NCI-H2171 treated with DMSO at 0.1 percent for 48 hours (cell line): Measurements from ENCODE around the gene CD74.
"Not testable (repeated sequence)": the region's sequence is repeated elsewhere in the genome, so short reads cannot be mapped to it uniquely, and the experiment has no call there.

Source experiments
- DNase-seq: peaks from one replicate; lab custom pipeline; 2025; lab: John Stamatoyannopoulos, UW

Gene CD74

DNA sequence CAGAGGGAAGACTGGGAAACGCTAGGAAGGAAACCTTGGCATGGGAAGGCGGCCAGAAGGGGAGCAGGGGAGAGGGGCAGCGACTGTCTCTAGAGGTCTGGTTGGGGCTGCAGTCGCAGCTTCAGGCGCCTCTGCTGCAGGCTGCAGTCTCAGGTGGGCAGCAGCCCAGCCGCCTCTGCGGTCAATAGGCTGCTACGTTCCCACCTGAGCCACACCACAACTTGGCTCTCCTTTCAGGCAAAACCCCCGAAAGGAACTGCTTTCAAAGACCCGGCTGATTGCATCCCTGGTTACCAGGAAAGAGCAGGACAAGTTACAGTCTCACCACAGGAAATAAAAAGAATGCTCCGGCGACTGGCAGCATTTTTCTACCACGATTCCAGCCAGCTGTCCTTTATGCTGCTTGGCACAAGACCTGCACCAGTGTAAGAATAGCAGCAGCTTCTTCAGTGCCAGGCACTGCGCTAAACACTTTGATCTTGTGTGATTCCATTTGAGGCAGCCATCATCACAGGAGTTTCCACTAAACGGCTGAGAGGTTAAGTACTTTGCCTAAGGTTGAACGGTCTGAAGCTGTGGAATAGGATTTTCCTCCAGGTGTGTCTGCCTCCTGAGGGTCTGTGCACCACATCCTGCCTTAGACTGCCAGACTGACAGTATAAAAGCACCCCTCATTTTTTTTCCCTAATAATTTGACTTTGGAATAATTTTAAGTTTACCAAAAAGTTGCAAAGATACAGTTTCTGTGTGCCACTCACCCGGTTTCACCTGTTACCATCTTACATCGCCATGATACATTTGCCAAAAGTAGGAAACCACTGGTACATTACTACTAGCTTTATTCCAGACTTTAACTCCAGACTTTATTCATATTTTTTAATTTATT is 29.3 kb upstream of the CD74 start:
- DNase-seq, result no peak

DNA sequence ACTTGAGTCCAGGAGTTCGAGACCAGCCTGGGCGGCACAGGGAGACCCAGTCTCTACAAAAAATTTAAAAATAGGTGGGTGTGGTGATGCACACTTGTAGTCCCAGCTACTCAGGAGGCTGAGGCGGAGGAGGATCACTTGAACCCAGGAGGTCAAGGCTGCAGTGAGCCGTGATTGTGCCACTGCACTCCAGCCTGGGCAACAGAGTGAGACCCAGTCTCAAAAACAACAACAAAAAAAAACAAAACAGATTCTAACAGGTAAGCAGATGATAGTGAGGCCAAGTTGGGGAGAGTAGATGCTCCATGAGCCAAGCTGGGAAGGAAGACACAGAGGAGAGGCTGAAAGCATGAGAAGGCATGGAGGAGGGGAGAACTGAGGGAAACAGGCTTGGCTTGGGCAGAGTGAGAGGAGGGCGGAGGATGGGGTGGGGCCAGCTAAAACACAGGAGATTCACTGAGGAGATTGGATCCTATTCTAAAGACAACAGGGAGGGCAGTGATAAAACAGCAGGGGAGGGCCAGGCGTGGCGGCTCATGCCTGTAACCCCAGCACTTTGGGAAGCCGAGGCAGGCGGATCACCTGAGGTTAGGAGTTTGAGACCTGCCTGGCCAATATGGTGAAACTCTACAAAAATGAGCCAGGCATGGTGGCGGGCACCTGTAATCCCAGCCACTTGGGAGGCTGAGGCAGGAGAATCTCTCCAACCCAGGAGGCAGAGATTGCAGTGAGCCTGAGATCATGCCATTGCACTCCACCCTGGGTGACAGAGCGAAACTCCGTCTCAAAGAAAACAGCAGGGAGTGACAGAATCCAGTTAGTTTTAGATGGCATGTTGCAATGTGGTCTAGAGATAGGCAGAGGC is 28.5 kb upstream of the CD74 start:
- no peak for DNase-seq

DNA sequence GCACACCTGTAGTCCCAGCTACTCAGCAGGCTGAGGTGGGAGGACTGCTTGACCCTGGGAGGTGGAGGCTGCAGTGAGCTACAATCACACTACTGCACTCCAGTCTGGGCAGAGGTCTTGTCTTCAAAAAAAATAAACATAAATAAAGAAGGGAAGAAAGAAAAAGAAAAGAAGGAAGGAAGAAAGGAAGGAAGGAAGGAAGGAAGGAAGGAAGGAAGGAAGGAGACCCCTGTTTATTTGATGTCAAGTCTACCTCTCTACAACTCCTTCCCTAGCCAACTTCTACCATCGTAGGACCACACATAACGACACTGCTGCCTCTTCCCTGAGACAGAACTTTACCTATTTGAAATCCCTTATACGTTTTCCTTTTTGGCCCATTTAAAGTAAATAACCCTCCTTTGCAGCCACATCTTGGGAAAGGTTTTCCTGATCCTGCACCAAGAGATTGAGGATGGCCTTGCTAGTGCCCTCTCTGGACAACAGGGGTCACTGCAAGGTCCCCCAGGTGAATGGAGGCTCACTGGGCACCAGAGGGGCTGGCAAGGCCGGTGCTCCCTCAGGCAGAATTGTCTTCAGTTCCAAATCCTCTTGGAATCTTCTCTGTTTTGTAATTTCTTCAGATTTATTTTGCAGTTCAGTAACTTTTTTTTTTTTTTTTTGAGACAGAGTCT is 26.3 kb upstream of the CD74 start:
- DNase-seq, result no peak

DNA sequence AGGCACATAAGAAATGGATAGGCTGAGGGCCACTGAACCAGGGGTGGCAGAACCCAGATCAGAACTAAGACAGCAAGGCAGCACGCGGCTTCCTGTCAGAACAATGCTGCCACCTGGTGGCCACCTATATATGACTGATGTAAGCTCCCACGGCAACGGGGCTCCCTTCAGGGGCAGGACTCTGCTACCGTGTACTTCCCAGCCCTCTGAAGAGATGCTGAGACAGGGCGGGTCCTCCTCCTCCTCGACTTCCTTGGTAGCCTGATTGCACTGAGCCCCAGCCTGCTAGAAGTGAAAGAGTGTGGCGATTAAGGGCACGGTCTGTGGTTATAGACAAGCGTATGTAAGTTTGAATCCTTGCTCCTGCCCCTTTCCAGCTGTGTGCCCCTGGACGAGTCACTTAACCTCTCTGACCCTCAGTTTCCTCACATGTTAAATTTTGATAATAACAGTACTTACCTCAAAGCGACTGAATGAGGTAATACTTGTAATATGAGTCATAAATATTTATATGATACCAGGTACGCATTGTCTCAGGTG is 23.5 kb upstream of the CD74 start:
- DNase-seq, result peak; percentile 79

DNA sequence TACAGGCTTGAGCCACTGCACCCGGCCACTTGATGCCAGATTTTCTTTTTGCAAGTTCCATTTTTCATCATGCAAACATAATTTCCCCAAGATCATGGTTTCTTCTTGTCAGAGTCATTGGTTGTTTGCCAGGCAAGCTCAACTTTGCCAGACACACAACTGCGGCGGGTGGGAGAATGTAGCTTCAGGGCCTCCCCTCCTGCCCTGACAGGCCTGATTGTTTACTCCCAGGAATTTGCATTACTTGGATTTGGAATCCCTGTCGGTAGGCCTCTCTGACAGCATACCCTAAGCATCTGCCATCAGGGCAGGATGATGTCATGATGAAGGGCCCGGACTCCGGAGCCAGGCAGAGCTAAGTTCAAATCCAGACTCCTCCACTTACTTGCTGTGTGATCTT is 21.8 kb upstream of the CD74 start:
- DNase-seq, result peak; percentile 25

DNA sequence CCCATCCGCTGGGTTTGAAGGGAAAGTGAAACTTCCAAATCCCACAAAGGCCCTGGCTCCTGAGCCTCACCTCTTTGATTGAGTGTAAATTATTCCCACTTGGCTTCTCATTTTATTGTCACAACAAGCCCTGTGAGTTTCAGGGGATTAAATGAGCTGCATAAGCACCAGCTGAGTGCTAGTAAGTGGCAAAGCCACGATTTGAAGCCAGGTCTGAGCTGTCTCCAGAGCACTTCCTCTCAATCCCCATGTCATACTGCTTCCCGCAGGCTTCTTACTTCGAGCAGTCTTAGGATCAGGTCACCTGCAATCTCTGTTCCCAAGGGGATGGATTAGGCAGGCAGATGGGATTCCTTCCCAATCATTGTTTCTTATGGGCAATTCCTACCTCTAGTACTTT is 18.9 kb upstream of the CD74 start:
- DNase-seq, result peak; percentile 21

DNA sequence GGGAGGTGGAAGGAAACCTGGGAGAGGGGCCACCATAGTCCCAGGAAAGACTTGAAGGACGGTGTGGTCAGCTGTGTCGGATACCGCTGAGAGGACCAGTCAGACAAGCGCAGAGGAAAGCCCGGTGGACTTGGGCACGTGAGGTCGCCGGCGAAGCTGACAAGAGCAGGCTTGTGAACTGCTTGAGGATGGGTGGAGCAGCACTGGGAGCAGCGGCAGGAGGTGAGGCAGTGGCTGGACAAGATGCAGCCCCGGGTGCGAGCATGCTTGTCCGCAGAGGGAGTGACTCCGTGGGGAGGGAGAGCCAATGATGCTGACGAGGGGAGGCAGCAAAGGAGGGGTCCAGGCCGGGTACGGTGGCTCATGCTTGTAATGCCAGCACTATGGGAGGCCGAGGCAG is 18.3 kb upstream of the CD74 start:
- no peak for DNase-seq

DNA sequence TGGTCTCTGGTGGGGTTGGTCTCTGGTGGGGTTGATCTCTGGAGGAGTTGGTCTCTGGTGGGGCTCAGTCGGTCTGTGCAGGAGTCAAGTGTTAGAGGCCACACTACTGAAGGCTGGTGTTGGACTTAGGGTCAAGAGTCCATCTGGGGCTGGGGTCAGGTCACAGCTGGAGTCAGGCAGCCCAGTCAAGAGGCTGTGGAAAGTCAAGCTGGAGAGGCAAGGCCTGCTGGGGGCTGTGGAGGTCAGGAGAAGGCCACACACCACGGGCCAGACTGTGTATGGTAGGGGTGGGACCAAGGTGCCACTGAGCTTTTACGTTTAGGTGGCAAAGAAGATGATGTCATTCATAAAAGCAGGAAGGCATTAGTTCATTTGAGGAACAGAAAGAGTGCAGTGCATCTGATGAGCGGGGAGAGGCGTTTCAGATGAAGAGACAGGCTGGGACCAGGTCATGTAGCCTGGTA is 16.7 kb upstream of the CD74 start:
- no peak for DNase-seq

DNA sequence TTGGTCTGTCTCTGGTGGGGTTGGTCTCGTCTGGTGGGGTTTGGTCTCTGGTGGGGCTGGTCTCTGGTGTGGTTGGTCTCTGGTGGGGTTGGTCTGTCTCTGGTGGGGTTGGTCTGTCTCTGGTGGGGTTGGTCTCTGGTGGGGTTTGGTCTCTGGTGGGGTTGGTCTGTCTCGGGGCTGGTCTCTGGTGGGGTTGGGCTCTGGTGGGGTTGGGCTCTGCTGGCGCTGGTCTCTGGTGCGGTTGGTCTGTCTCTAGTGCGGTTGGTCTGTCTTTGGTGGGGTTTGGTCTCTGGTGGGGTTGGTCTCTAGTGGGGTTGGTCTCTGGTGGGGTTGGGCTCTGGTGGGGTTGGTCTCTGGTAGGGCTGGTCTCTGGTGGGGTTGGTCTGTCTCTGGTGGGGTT is 16.3 kb upstream of the CD74 start:
- no peak for DNase-seq

DNA sequence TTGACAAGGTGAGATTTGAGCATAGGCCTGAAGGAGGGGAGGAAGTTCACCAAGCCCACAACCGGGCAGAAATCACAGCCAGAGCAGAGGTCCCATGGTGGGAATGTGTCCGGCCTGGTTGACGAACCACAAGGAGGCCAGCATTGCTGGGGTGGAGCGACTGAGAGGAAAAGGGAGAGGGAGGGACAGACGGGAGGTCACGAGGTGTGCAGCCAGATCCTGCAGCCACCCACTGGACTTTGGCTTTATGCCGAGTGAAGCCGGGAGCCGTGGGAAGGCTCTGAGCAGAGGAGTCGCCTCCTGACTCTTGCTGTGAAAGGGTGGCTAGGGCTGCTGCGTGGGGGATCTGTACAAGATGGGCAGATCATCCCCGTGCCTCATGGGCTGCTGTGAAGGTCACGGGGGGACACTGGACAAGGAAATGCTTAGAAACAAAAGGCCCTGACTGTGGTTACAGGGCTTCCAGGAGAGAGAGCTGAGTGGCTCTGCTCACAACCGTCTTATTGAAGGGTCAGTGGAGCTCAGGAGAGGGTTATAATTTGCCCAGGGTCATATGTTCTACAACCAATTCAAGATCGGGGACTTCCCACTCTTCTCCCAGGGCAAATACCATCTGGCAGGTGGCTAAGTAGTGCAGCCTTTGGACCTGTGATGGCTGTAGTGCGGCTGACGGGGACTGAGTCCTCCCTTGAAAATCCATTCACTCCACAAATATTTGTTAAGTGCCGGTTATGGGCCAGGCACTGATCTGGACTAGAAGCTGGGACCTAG is 15.6 kb upstream of the CD74 start:
- DNase-seq, result no peak

DNA sequence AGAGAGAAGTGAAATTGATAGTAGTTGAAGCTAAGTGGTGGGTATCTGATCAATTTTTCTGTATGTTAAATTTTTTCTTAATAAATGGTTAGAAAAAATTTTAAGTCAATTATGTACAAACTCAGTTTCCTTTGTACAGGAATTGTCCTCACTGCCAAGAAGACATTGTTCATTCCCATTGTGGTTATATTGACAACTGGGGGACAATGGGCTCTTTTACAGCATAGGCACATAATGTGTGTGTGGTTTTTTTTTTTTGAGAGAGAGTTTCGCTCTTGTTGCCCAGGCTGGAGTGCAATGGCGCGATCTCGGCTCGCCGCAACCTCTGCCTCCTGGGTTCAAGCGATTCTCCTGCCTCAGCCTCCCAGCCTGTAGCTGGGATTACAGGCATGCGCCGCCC is 13.5 kb upstream of the CD74 start:
- DNase-seq, result not testable (repeated sequence)

DNA sequence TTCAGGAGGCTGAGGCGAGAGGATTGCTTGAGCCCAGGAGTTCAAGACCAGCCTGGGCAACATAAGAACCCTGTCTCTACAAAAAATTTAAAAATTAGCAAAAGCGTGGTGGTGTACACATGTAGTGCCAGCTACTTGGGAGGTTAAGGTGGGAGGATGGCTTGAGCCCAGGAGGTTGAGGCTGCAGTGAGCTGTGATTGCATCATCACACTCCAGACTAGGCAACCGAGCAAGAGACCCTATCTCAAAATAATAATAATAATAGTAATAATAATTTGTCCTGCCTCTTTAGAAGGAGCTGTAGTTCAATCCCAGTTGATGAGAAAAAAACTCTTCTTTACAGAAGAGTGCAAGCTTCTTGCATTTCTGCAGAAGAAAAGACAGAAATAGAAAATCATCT is 10.0 kb upstream of the CD74 start:
- no peak for DNase-seq

DNA sequence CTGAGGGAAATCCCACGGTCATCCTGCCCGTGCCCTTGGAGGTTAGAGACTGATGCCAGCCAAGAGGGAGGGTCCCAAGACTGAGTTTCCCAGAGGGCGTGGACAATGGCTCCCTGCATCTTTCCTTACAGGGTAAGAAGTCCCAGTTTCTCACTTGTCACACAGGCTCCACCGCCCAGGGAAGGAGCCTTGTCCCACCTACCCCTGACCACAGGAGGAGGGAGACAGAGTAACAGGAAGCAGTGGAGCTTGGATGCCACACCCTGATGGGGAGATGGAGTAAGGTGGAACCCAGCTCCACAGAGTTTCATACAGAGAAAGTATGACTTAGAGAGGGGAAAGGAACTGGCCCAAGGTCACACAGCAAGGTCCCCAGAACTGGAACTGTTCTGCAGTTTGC is 9.4 kb upstream of the CD74 start:
- no peak for DNase-seq

DNA sequence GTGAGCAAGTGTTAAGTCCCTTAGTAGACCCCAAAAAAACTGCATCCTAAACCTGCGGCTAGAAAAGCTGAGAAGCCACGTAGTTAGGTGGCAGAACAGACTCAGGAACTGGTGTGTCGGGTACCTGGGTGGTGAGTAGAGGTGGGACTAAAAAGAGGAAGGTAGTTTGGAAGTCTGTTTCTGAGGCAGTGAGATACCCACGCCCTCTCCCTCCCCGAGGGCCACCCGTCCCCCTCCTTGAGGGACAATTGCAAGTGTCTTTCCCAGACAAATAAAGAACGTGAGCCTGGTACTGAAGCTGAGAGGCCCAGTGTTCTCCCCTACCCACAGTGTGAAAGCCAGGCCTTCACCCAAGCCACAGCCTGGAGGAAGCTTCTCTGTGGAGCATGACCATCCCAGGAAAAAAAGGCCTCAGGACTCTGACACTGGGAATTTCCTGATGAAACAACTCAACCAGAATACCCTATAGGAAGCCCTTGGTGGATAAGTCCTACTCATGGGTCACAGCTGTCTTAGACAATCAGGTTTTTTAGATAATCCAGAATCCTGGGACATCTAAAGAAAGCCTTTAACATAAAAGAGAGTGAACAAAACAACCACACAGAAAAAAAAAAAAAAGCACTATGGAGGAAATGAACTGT is 7.0 kb upstream of the CD74 start:
- no peak for DNase-seq

DNA sequence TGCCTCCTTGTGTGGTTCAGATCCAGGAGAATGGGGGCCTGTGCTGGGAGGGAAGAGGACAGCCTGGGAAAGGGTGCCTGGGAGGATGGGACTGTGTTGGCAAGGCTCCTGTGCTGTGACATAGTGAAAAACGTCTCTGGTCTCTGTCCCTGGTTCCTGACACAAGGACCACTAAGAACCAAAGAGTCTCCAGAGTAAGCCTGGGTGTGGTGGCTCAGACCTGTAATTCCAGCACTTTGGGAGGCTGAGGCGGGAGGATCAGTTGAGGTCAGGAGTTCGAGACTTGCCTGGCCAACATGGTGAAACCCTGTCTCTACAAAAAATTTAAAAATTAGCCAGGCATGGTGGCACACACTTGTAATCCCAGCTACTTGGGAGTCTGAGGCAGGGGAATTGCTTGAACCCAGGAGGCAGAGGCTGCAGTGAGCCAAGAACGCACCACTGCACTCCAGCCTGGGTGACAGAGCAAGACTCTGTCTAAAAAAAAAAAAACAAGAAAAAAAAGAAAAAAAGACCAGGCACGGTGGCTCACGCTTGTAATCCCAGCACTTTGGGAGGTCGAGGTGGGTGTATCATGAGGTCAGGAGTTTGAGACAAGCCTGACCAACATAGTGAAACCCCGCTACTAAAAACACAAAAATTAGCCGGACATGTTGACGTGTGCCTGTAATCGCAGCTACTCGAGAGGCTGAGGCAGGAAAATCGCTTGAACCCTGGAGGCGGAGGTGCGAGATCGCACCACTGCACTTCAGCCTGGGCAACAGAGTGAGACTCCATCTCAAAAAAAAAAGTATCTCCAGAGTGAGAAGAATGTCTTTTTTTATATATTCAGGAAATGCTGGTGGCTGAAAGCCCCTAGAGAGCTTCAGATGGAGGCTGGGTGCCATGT is 1.4 kb upstream of the CD74 start:
- not testable (repeated sequence) for DNase-seq

DNA sequence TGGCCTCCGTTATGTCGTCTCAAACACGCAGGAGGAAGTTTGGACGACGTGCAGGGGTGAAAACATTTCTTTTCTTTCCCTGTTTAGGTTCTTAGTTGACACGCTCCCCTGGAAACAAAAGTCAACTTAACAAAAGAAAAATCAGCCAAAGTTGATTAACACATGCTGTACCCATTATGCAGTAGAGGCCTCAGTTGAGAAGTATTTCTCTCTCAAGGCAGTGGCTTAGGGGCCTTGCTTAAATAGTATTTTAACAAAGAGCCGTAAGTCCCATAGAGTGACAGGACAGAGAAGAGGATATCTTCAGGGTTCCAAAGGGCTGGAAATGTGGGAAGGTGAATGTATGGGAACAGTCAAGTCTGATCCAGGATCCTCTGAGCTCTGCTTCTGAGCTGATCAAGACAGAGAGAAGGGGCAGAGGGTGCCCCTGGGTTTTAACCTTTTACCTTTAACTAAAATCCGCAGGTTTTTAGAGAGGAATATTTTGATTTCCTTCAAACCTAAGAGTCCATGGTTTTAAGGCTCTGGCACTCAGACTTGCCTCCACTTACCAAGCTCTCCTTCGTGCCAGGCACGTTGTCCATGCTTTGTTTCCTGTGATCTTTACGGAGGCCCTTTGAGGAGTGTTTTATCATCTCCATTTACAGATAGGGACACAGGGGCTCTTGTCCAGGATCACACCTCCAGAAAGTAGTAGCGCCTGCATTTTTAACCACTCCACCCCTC is 629 bp upstream of the CD74 start:
- DNase-seq, result no peak

DNA sequence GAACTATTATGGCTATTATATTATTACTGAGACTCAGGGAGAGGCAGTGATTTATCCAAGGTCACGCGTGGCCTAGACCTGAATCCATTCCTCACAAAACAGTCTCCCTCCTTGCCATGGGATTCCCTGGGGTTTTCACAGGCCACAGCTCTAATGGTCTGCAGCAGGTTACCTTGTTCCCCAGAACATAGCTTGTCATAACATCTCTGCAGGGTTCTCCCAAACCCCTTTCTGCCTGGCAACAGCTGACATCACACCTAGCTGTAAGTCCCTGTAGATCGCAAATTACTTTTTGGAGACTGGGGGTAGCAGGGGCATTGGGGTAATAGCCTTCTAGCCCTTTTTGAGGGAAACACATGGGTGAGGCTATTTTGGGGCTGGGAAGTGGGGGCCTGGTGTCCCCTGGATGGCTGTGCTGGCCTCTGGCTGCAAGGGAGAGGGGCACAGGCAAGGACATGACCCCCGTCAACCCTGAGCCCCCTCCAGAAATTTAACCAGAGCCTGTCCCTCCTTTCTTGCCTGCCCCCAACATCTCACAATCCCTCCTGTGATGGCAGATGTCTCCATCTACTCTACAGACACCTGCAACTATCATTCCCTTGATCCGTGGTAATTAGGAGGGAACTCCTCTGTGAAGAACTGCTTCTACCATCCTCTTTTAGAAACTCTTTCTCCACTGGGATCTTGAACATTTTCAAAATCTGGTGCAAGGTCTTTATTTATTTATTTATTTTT is 1.3 kb downstream of the CD74 start:
- no peak for DNase-seq

DNA sequence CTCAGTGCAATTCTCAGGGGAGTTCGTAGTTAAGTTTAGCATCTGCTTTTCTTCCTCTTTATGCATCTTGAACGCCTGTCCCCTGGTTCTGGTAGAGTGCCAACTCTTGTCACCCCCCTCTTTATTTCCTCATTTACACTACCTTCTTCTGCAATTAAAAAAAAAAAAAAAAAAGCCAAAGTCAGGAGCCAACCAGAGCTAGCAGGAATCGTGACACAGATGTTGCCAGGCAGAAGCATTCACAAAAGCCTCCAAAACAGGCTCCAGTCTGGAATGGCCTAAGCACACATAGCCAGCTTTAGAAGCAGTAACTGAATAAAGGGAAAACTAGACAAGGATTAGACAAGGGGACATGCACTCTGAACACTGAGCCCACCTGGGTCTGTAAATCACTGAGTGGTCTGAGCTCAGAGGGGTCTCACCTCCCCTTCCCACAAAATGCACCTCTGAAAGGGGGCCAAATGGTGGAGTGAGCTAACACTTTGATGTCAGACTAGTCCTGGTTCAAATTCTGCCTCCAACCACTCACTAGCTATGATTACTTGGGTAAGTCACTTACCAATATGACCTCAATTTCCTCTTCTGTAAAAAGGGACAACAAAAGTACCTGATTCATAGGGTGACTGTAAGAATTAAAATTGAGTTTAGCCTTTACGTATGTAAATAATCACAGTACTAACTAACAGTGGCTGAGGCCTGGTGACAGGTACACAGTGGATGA is 2.0 kb downstream of the CD74 start:
- DNase-seq, result peak; percentile 67
